ENCODE measurements around the gene THRAP3.

Gene THRAP3

DNA sequence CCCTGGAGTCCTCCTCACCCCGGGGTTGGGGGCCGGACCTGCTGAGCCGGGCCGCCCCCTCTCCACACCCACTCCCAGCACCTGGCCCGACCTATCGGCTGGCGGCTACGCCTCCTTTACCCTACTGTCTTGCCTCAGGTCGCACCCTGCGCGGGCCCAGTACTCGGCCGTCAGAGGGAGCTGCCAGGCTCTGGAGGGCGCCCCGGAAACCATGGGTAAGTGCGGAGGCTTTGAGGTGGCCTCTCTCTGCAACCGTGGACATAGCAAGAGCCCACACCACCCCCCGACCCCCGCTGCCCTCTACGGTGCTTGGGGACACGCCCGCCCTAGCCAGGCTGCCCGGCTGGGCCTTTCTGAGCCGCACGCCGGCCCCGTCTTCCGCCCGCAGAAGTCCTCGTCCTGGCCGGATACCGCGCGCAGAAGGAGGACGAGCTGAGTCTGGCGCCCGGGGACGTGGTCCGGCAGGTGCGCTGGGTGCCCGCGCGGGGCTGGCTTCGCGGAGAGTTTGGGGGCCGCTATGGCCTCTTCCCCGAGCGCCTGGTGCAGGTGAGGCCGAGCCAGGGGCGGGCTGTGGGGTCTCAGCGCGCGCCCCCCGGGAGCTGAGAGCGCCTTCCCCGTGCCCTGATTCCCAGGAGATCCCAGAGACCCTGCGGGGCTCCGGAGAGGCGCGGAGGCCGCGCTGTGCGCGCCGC lies 82.1 kb downstream of the THRAP3 start, which contains the start of gene SH3D21:
Gene SH3D21, plus strand, starts transcription at position 159 of the 692 bp plus-strand sequence. Its CDS starts 53 bp downstream, at position 212.
- no peaks in the 10 kb centered on the region for H3K27me3 ChIP-seq (ENCODE audit: control insufficient read depth in 1 of 2, insufficient read depth in 2 of 2, low read length in 2 of 2)
- peak within 1 kb of the TSS; percentile 81 to 87 for H3K9ac ChIP-seq (ENCODE audit: low read depth in 1 of 2, low read length in 2 of 2)
- H3K9me3 ChIP-seq (ENCODE audit: control insufficient read depth in 1 of 2, low read length in 2 of 2), result no peaks in the 10 kb centered on the region
- peak within 1 kb of the TSS; percentile 86 for H3K27ac ChIP-seq (ENCODE audit: low read depth, low read length)
- H3K4me3 ChIP-seq (ENCODE audit: low read depth in 1 of 2, low read length in 2 of 2), result peak within 1 kb of the TSS; percentile 62 to 92
- peaks cover 21 to 31% of the 10 kb centered on the region in 2 donors for H3K36me3 ChIP-seq (ENCODE audit: control insufficient read depth in 1 of 2, insufficient read depth in 2 of 2, low read length in 2 of 2)
- H3K4me1 ChIP-seq (ENCODE audit: control insufficient read depth in 1 of 2, insufficient read depth in 2 of 2, low read length in 2 of 2), result peaks cover 20 to 21% of the 10 kb centered on the region in 2 donors

DNA sequence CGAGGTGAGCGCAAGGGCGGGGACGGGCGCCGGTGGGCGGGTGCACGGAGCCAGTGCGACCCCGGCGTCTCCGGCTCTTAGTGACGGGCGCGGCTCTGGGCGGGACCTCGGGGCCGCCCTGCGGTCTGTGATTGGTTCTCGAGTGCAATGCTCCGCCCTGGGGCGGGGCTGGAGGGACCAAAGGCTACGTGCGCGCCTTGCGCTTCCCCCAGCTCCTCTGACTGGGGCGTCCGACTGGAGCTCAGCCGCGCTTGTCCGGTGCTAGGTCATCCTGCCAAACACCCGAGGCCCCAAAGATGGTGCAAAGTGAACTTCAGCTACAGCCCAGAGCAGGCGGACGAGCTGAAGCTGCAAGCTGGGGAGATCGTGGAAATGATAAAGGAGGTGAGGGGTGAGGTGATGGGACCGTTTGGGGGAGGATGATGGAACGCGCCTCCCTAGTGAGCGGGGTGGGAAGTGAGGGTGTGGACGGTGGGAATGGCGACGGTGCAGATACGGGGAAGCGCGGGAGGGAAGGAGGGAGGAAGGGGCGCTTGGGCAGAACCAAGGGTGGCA lies 82.7 kb downstream of the THRAP3 start:
- no peaks in the 10 kb centered on the region for H3K9me3 ChIP-seq (ENCODE audit: control insufficient read depth in 1 of 2, low read length in 2 of 2)
- H3K4me1 ChIP-seq (ENCODE audit: control insufficient read depth in 1 of 2, insufficient read depth in 2 of 2, low read length in 2 of 2), result peaks cover 20 to 21% of the 10 kb centered on the region in 2 donors
- peak overlapping the region; percentile 81 to 87 for H3K9ac ChIP-seq (ENCODE audit: low read depth in 1 of 2, low read length in 2 of 2)
- H3K36me3 ChIP-seq (ENCODE audit: control insufficient read depth in 1 of 2, insufficient read depth in 2 of 2, low read length in 2 of 2), result peaks cover 14 to 24% of the 10 kb centered on the region in 2 donors
- peak overlapping the region; percentile 62 to 92 for H3K4me3 ChIP-seq (ENCODE audit: low read depth in 1 of 2, low read length in 2 of 2)
- peak overlapping the region; percentile 86 for H3K27ac ChIP-seq (ENCODE audit: low read depth, low read length)
- H3K27me3 ChIP-seq (ENCODE audit: control insufficient read depth in 1 of 2, insufficient read depth in 2 of 2, low read length in 2 of 2), result no peaks in the 10 kb centered on the region

DNA sequence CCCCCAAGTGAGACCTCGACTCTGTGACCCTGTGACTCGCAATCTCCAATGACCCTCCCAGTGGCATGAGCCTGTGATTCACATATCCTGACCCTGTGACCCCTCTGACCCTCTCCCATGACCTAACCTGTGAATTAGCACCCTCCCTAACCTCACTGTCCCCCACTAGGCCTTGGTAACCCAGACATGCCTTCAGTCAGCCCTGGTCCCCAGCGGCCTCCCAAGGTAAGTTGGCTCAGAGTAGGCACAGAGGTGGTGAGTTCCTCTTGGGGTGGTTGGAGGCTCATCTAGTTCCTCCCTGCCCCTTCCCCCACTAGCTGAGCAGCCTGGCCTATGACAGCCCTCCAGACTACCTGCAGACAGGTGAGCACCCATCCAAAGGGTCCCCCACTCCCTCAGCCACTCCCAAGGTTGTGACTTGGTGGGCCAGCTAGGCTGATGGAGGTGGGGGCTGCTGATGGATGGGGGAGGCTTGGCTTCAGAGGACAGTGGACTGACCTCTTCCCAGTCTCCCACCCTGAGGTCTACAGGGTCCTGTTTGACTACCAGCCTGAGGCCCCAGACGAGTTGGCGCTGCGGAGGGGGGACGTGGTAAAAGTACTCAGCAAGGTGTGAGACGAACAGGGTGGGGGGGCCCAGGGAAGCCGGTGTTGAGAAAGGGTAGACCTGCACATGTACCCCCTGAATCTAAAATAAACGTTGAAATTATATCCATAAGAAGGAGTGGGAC lies 83.5 kb downstream of the THRAP3 start:
- H3K9me3 ChIP-seq (ENCODE audit: control insufficient read depth in 1 of 2, low read length in 2 of 2), result no peaks in the 10 kb centered on the region
- H3K36me3 ChIP-seq (ENCODE audit: control insufficient read depth in 1 of 2, insufficient read depth in 2 of 2, low read length in 2 of 2), result peaks cover 9 to 17% of the 10 kb centered on the region in 2 donors
- H3K27ac ChIP-seq (ENCODE audit: low read depth, low read length), result no peak overlapping the region
- H3K4me3 ChIP-seq (ENCODE audit: low read depth in 1 of 2, low read length in 2 of 2), result peak overlapping the region; percentile 62 to 92
- H3K4me1 ChIP-seq (ENCODE audit: control insufficient read depth in 1 of 2, insufficient read depth in 2 of 2, low read length in 2 of 2), result peaks cover 20 to 21% of the 10 kb centered on the region in 2 donors
- H3K27me3 ChIP-seq (ENCODE audit: control insufficient read depth in 1 of 2, insufficient read depth in 2 of 2, low read length in 2 of 2), result no peaks in the 10 kb centered on the region
- H3K9ac ChIP-seq (ENCODE audit: low read depth in 1 of 2, low read length in 2 of 2), result peak overlapping the region; percentile 30 to 87

DNA sequence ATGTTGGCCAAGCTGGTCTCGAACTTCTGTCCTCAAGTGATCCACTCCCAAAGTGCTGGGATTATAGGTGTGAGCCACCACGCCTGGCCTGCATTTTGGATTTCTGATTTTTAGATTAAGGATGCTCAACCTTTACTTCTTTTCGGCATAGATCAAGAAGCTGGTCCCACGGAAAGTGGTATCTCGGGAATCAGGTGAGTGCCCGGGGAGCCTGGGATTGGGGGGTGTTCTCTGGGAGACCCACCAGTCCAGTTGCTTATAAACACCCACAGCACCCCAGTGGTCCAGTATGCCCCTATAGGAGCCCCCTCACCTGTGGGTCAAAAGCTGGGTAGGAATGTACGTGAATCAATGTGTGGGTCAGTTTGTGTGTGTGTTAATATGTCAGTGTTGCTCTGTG lies 85.2 kb downstream of the THRAP3 start:
- Histone ChIP-seq H3K36me3 (ENCODE audit: control insufficient read depth in 1 of 2, insufficient read depth in 2 of 2, low read length in 2 of 2) (peaks cover 0 to 2% of the 10 kb centered on the region in 2 donors), H3K27ac (ENCODE audit: low read depth, low read length) (no peak overlapping the region), H3K4me3 (ENCODE audit: low read depth in 1 of 2, low read length in 2 of 2) (no peak overlapping the region), H3K9me3 (ENCODE audit: control insufficient read depth in 1 of 2, low read length in 2 of 2) (no peaks in the 10 kb centered on the region), H3K4me1 (ENCODE audit: control insufficient read depth in 1 of 2, insufficient read depth in 2 of 2, low read length in 2 of 2) (peaks cover 20 to 21% of the 10 kb centered on the region in 2 donors), H3K27me3 (ENCODE audit: control insufficient read depth in 1 of 2, insufficient read depth in 2 of 2, low read length in 2 of 2) (no peaks in the 10 kb centered on the region), H3K9ac (ENCODE audit: low read depth in 1 of 2, low read length in 2 of 2) (no peak overlapping the region)

DNA sequence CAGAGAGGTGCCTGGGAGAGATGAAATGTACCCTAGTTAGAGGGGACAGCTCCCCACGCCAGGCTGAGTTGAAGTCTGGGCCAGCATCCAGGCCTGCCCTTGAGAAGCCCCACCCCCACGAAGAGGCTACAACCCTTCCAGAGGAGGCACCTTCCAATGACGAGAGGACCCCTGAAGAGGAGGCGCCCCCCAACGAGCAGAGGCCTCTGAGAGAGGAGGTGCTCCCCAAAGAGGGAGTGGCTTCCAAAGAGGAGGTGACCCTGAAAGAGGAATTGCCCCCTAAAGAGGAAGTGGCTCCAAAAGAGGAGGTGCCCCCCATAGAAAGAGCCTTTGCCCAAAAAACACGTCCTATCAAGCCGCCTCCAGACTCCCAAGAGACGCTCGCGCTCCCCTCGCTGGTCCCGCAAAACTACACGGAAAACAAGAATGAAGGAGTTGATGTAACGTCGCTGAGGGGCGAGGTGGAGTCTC lies 96.1 kb downstream of the THRAP3 start:
- H3K36me3 ChIP-seq (ENCODE audit: control insufficient read depth in 1 of 2, insufficient read depth in 2 of 2, low read length in 2 of 2), result no peaks in the 10 kb centered on the region
- H3K27ac ChIP-seq (ENCODE audit: low read depth, low read length), result peak overlapping the region; percentile 20
- H3K4me1 ChIP-seq (ENCODE audit: control insufficient read depth in 1 of 2, insufficient read depth in 2 of 2, low read length in 2 of 2), result peaks cover 12 to 36% of the 10 kb centered on the region in 2 donors
- H3K27me3 ChIP-seq (ENCODE audit: control insufficient read depth in 1 of 2, insufficient read depth in 2 of 2, low read length in 2 of 2), result peaks cover 8 to 12% of the 10 kb centered on the region in 2 donors
- peak overlapping the region; percentile 61 to 68 for H3K4me3 ChIP-seq (ENCODE audit: low read depth in 1 of 2, low read length in 2 of 2)
- H3K9ac ChIP-seq (ENCODE audit: low read depth in 1 of 2, low read length in 2 of 2), result peak overlapping the region; percentile 25 to 47
- no peaks in the 10 kb centered on the region for H3K9me3 ChIP-seq (ENCODE audit: control insufficient read depth in 1 of 2, low read length in 2 of 2)

DNA sequence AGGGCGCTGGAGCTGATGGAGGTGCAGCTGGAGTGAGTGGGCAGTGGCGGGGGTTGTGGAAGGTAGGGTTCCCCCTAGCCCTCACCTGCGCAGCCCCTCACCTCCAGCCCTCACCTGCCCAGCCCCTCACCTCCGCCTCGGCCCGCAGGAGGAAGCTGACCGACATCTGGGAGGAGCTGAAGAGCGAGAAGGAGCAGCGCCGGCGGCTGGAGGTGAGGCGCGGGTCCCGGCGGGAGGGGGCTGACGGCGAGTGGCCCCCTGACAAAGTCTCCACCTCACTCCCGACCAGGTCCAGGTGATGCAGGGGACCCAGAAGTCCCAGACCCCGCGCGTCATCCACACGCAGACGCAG lies 96.5 kb downstream of the THRAP3 start:
- Histone ChIP-seq H3K27me3 (ENCODE audit: control insufficient read depth in 1 of 2, insufficient read depth in 2 of 2, low read length in 2 of 2) (peaks cover 8 to 12% of the 10 kb centered on the region in 2 donors), H3K9me3 (ENCODE audit: control insufficient read depth in 1 of 2, low read length in 2 of 2) (no peaks in the 10 kb centered on the region), H3K36me3 (ENCODE audit: control insufficient read depth in 1 of 2, insufficient read depth in 2 of 2, low read length in 2 of 2) (no peaks in the 10 kb centered on the region), H3K27ac (ENCODE audit: low read depth, low read length) (peak overlapping the region; percentile 20), H3K4me1 (ENCODE audit: control insufficient read depth in 1 of 2, insufficient read depth in 2 of 2, low read length in 2 of 2) (peaks cover 12 to 36% of the 10 kb centered on the region in 2 donors), H3K9ac (ENCODE audit: low read depth in 1 of 2, low read length in 2 of 2) (peak overlapping the region; percentile 25 to 47), H3K4me3 (ENCODE audit: low read depth in 1 of 2, low read length in 2 of 2) (peak overlapping the region; percentile 61 to 68)

DNA sequence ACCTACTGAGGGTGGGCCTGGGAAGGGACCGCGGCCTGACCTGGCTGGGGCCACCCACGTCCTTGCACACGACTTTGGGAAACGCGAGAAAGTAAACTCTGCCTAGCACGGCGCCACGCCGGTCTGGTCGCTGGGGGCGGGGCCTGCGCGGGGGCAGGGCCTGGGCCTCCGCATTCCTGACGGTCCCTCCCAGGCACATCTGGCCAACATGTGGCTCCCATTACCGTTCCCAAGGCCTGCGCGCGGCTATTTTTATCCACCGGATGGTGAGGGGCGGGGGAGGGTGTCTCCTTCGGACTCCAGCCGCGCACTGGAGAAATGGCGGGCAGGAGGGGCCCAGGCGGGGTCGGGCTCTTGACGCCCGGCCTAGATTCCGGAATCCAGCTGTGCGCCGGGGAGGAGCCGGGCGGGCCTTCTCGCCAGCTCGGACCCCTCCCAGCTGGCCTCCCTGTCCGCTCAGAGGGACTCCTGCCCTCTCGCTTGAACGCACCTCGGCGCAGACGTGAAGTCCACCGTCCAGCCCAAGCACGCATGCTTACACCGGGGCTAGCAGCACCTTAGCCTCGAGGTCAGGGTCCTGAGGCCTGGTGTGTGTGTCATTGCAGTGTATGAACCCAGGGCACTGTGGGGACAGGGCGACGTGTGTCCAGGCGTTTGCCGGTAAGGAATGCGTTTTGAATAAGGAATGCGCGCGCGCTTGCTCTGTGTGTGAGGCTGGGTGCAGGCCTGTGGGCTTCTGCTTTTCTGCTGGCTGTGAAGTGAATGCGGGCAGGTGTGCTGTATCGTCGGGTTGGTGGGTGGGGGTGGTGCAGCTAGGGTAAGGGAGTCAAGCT lies 97.1 kb downstream of the THRAP3 start:
- Histone ChIP-seq H3K27me3 (ENCODE audit: control insufficient read depth in 1 of 2, insufficient read depth in 2 of 2, low read length in 2 of 2) (peaks cover 11 to 12% of the 10 kb centered on the region in 2 donors), H3K27ac (ENCODE audit: low read depth, low read length) (peak overlapping the region; percentile 6), H3K4me3 (ENCODE audit: low read depth in 1 of 2, low read length in 2 of 2) (peak overlapping the region; percentile 61 to 68), H3K9ac (ENCODE audit: low read depth in 1 of 2, low read length in 2 of 2) (peak overlapping the region; percentile 25 to 47), H3K4me1 (ENCODE audit: control insufficient read depth in 1 of 2, insufficient read depth in 2 of 2, low read length in 2 of 2) (peaks cover 12 to 36% of the 10 kb centered on the region in 2 donors), H3K9me3 (ENCODE audit: control insufficient read depth in 1 of 2, low read length in 2 of 2) (no peaks in the 10 kb centered on the region), H3K36me3 (ENCODE audit: control insufficient read depth in 1 of 2, insufficient read depth in 2 of 2, low read length in 2 of 2) (no peaks in the 10 kb centered on the region)

DNA sequence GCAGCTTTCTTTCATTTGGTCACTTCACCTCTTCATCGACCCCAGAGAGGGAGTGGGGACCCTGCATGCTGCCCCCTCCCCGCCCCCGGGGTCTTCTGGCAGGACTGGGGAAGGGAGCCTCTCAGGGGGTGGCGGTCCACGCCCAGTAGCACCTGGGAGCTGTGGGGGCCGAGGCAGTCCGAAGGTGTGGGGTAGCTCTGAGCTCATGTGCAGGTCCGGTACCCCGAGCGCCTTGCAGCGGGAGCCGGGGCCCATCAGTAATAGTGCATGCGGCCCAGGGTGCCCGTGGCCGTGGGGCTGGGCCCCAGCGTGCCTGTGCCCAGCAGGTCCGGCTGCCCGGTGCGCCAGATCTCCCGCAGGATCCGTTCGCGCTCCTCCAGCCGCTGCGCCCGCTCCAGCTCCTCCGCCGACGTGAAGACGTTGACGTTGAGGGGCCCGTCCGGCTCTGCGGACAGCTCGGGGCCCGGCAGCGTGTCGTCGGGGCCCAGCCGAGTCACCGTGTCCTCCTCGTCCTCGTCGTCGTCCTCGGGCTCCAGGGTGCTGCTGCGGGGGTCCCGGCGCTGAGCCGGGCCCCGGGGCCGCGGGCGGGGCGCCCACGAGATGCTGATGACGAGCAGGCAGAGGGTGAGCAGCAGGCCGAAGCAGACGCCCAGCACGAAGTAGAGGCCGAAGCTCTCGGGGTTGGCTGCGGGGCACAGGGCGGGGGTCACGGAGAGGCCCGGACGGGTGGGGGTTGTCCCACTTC lies 98.0 kb downstream of the THRAP3 start:
- peaks cover 11 to 12% of the 10 kb centered on the region in 2 donors for H3K27me3 ChIP-seq (ENCODE audit: control insufficient read depth in 1 of 2, insufficient read depth in 2 of 2, low read length in 2 of 2)
- no peak overlapping the region for H3K9ac ChIP-seq (ENCODE audit: low read depth in 1 of 2, low read length in 2 of 2)

More for the DNA sequence above, 98.0 kb downstream of the THRAP3 start:
- peak overlapping the region; percentile 65 to 71 for H3K4me3 ChIP-seq (ENCODE audit: low read depth in 1 of 2, low read length in 2 of 2)
- no peaks in the 10 kb centered on the region for H3K9me3 ChIP-seq (ENCODE audit: control insufficient read depth in 1 of 2, low read length in 2 of 2)
- H3K36me3 ChIP-seq (ENCODE audit: control insufficient read depth in 1 of 2, insufficient read depth in 2 of 2, low read length in 2 of 2), result no peaks in the 10 kb centered on the region
- peak overlapping the region; percentile 70 for H3K27ac ChIP-seq (ENCODE audit: low read depth, low read length)
- peaks cover 12 to 36% of the 10 kb centered on the region in 2 donors for H3K4me1 ChIP-seq (ENCODE audit: control insufficient read depth in 1 of 2, insufficient read depth in 2 of 2, low read length in 2 of 2)

All from duodenal mucosa (tissue), 2 donors.